ENCODE results near the gene CDS1. TPM values are rescaled to one million over a fixed set of nuclear protein-coding genes. Genes with fewer than 3 reads are reported as not detected.

Gene CDS1
- total and polyA plus RNA-seq, 2 donors (not counting 3 experiments of a cell fraction or from before 2014, with no cell fraction given): 0.01 TPM; not detected in 1

- Histone ChIP-seq H3K27me3 (ENCODE audit: control insufficient read depth in 2 of 2, insufficient read depth in 2 of 2, low read length in 2 of 2) (peaks cover 5 to 19% of the 10 kb centered on the region in 2 experiments), H4K20me1 (replicated peaks; ENCODE audit: control insufficient read depth, extremely low read depth, insufficient read depth, low read length) (no peaks in the 10 kb centered on the region), H3K9ac (replicated peaks; ENCODE audit: extremely low read depth, insufficient read depth, low read length) (no peak overlapping the region), H3K9me3 (replicated peaks; ENCODE audit: control insufficient read depth, insufficient read depth, low read length) (no peaks in the 10 kb centered on the region), H3K4me3 (replicated peaks in 1 of 3; ENCODE audit: insufficient read depth in 1 of 3, low read depth in 1 of 3, low read length in 3 of 3) (no peak overlapping the region), H3K4me1 (ENCODE audit: control insufficient read depth, extremely low read depth, insufficient read depth, low read length) (no peaks in the 10 kb centered on the region), H3K36me3 (ENCODE audit: control insufficient read depth in 2 of 2, extremely low read depth in 1 of 2, insufficient read depth in 2 of 2, low read length in 2 of 2) (no peaks in the 10 kb centered on the region), H3K4me2 (ENCODE audit: insufficient read depth, low read length) (no peak overlapping the region), H3K27ac (ENCODE audit: insufficient read depth, low read depth, low read length) (no peak overlapping the region), H2AFZ (ENCODE audit: low read depth, low read length) (no peak overlapping the region), H3K9me1 (replicated peaks; ENCODE audit: control insufficient read depth, extremely low read depth, insufficient read depth, low read length) (no peaks in the 10 kb centered on the region), H3K79me2 (ENCODE audit: control insufficient read depth, insufficient read depth, low read length) (no peaks in the 10 kb centered on the region)
- no peak for DNase-seq (ENCODE audit: low read depth, low spot score)
- intact Hi-C loops (cut with micrococcal nuclease) (no loop called here), dilution Hi-C loops (cut with MboI; ENCODE audit: extremely low pct_ligation_motif_present, low sequenced_read_pairs) (no loop called here)
- POLR2A ChIA-PET: no interaction called here
- TF ChIP-seq POLR2A (IDR thresholded peaks at IDR 0.05; ENCODE audit: low read depth, low read length) (no peak), POLR2AphosphoS5 (IDR thresholded peaks at IDR 0.05; ENCODE audit: insufficient read depth, low read depth, low read length) (no peak), FOS (IDR thresholded peaks at IDR 0.05; ENCODE audit: borderline replicate concordance, insufficient read depth, low read length) (no peak), GATA2 (IDR thresholded peaks at IDR 0.05; ENCODE audit: insufficient read depth, insufficient read length, low read depth, low read length) (no peak), JUN (IDR thresholded peaks at IDR 0.05; ENCODE audit: borderline replicate concordance, insufficient read depth, insufficient read length, low read depth) (no peak), EZH2 (IDR thresholded peaks at IDR 0.05; ENCODE audit: borderline replicate concordance, low read depth, low read length, severe bottlenecking) (no peak), MYC (IDR thresholded peaks at IDR 0.05; ENCODE audit: low read depth, low read length) (no peak), CTCF (IDR thresholded peaks at IDR 0.05; ENCODE audit: extremely low read depth in 1 of 2, insufficient read depth in 1 of 2, low read depth in 1 of 2, low read length in 2 of 2) (no peak)
- TF ChIP-seq, protein P1, sequence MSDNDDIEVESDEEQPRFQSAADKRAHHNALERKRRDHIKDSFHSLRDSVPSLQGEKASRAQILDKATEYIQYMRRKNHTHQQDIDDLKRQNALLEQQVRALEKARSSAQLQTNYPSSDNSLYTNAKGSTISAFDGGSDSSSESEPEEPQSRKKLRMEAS (IDR thresholded peaks at IDR 0.05; ENCODE audit: insufficient read depth, insufficient read length): no peak
- CTCF ChIA-PET: no interaction called here
- FAIRE-seq: no peak
- no TSS peak for BruUV-seq (replicated peaks)
These were observed 32.0 kb downstream of the CDS1 start for GRCh38 chr4:84614891-84615290.
